Thymus (tissue), 11 donors: ENCODE measurements around the gene ACVR1B. TPM values are rescaled to one million over a fixed set of nuclear protein-coding genes. Genes with fewer than 3 reads are reported as not detected.

Experiments used
- DNase-seq, 9 donors: peaks; one replicate each; pipeline ENCODE4 v3.0.0-alpha.2; 2013; ENCODE audit warnings: low spot score in 9 of 9, low read depth in 6 of 9, missing footprints in 1 of 9
- H3K27ac ChIP-seq, 2 donors: one replicate each; pipeline ENCODE4 v1.5.1; 2013; ENCODE audit warnings: control low read depth in 1 of 2, low read depth in 1 of 2, low read length in 1 of 2, mild to moderate bottlenecking in 1 of 2, moderate library complexity in 1 of 2
- H3K27me3 ChIP-seq, 2 donors: one replicate each; pipeline ENCODE4 v1.5.1; 2013; ENCODE audit warnings: low read length in 1 of 2; ENCODE audit not compliant: control insufficient read depth in 2 of 2, insufficient read depth in 1 of 2
- H3K36me3 ChIP-seq, 2 donors: one replicate each; pipeline ENCODE4 v1.5.1; 2013; ENCODE audit warnings: low read length in 1 of 2, mild to moderate bottlenecking in 1 of 2, moderate library complexity in 1 of 2; ENCODE audit not compliant: control insufficient read depth in 2 of 2, insufficient read depth in 2 of 2
- H3K4me1 ChIP-seq, 2 donors: one replicate each; pipeline ENCODE4 v1.5.1; 2013; ENCODE audit warnings: low read length in 2 of 2; ENCODE audit not compliant: control insufficient read depth in 2 of 2, insufficient read depth in 2 of 2
- H3K4me3 ChIP-seq, 2 donors: one replicate each; pipeline ENCODE4 v1.5.1; 2013; ENCODE audit warnings: low read length in 2 of 2, control low read depth in 1 of 2, mild to moderate bottlenecking in 1 of 2
- H3K9me3 ChIP-seq, 2 donors: one replicate each; pipeline ENCODE4 v1.5.1; 2013; ENCODE audit warnings: low read length in 1 of 2, mild to moderate bottlenecking in 1 of 2; ENCODE audit not compliant: control insufficient read depth in 2 of 2, insufficient read depth in 1 of 2
- WGBS: extraction: QIAGEN DNeasy Blood & Tissue Kit; methylation state at CpG from one replicate; pipeline ENCODE4 v1.1.7; 2013; 5-methylcytosine and 5-hydroxymethylcytosine counted together
- polyA plus RNA-seq: library from polyadenylated mRNA; stranded (reverse); fragments of 200-250 nt; gene quantifications from one replicate; pipeline ENCODE4 v1.2.3, GENCODE V29; 2013
- total RNA-seq: library from RNA; stranded (reverse); fragments of 120-200 nt; gene quantifications from one replicate; pipeline ENCODE4 v1.2.4, GENCODE V29; 2013
- donor health status: healthy.

Gene ACVR1B
- total and polyA plus RNA-seq, 2 donors: 7.2 to 9.9 TPM

GRCh38 chr12:51915951-51916350 lies 35.5 kb upstream of the ACVR1B start:
- H3K36me3 ChIP-seq: no peaks in the 10 kb centered on the region
- 98% methylated on average over 11 of the region's 11 CpGs for WGBS
- H3K27ac ChIP-seq: no peak overlapping the region
- H3K4me3 ChIP-seq: no peak overlapping the region
- H3K4me1 ChIP-seq: no peaks in the 10 kb centered on the region
- peaks cover 0 to 3% of the 10 kb centered on the region in 2 donors for H3K27me3 ChIP-seq
- DNase-seq: no peak
- no peaks in the 10 kb centered on the region for H3K9me3 ChIP-seq

- Histone ChIP-seq H3K4me3 (no peak overlapping the region), H3K4me1 (no peaks in the 10 kb centered on the region), H3K9me3 (no peaks in the 10 kb centered on the region), H3K36me3 (no peaks in the 10 kb centered on the region), H3K27ac (no peak overlapping the region), H3K27me3 (no peaks in the 10 kb centered on the region)
- DNase-seq: no peak
- 97% methylated on average over 10 of the region's 10 CpGs for WGBS
Measured at GRCh38 chr12:51917041-51917590, 34.4 kb upstream of the ACVR1B start.

GRCh38 chr12:51917746-51918453 lies 33.6 kb upstream of the ACVR1B start:
- Histone ChIP-seq H3K4me1 (peaks cover 0 to 6% of the 10 kb centered on the region in 2 donors), H3K27me3 (no peaks in the 10 kb centered on the region), H3K27ac (no peak overlapping the region), H3K9me3 (no peaks in the 10 kb centered on the region), H3K36me3 (no peaks in the 10 kb centered on the region), H3K4me3 (no peak overlapping the region)
- DNase-seq: no peak
- 94% methylated on average over 16 of the region's 16 CpGs for WGBS

GRCh38 chr12:51920046-51920445 lies 31.5 kb upstream of the ACVR1B start:
- DNase-seq: no peak
- Histone ChIP-seq H3K27ac (no peak overlapping the region), H3K4me1 (peaks cover 0 to 18% of the 10 kb centered on the region in 2 donors), H3K4me3 (no peak overlapping the region), H3K36me3 (no peaks in the 10 kb centered on the region), H3K9me3 (no peaks in the 10 kb centered on the region), H3K27me3 (no peaks in the 10 kb centered on the region)
- 93% methylated on average over 2 of the region's 2 CpGs for WGBS

GRCh38 chr12:51921017-51921725 lies 30.3 kb upstream of the ACVR1B start:
- no peak for DNase-seq
- 91% methylated on average over 7 of the region's 7 CpGs for WGBS
- Histone ChIP-seq H3K9me3 (no peaks in the 10 kb centered on the region), H3K4me3 (no peak overlapping the region), H3K27me3 (no peaks in the 10 kb centered on the region), H3K36me3 (no peaks in the 10 kb centered on the region), H3K4me1 (peaks cover 0 to 25% of the 10 kb centered on the region in 2 donors), H3K27ac (no peak overlapping the region)

- 96% methylated on average over 2 of the region's 2 CpGs for WGBS
- H3K27ac ChIP-seq: peak overlapping the region in 1 of 2 donors; percentile 75
- H3K9me3 ChIP-seq: no peaks in the 10 kb centered on the region
- H3K4me1 ChIP-seq: peaks cover 0 to 27% of the 10 kb centered on the region in 2 donors
- DNase-seq: no peak
- no peaks in the 10 kb centered on the region for H3K36me3 ChIP-seq
- H3K4me3 ChIP-seq: no peak overlapping the region
- H3K27me3 ChIP-seq: no peaks in the 10 kb centered on the region
Measured at GRCh38 chr12:51922146-51922545, 29.4 kb upstream of the ACVR1B start.

GRCh38 chr12:51922762-51923505 lies 28.6 kb upstream of the ACVR1B start:
- no peaks in the 10 kb centered on the region for H3K27me3 ChIP-seq
- H3K4me1 ChIP-seq: peaks cover 0 to 27% of the 10 kb centered on the region in 2 donors
- no peak overlapping the region for H3K4me3 ChIP-seq
- peak overlapping the region; percentile 8 to 75 for H3K27ac ChIP-seq
- no peaks in the 10 kb centered on the region for H3K36me3 ChIP-seq
- 71% methylated on average over 16 of the region's 16 CpGs for WGBS
- H3K9me3 ChIP-seq: no peaks in the 10 kb centered on the region
- peak in 1 of 9 donors; percentile 33 for DNase-seq

- Histone ChIP-seq H3K4me1 (peaks cover 0 to 27% of the 10 kb centered on the region in 2 donors), H3K27ac (peak overlapping the region in 1 of 2 donors; percentile 75), H3K9me3 (no peaks in the 10 kb centered on the region), H3K4me3 (no peak overlapping the region), H3K36me3 (no peaks in the 10 kb centered on the region), H3K27me3 (no peaks in the 10 kb centered on the region)
- peak in 4 of 9 donors; percentile 21 to 50 (median 36) for DNase-seq
- 34% methylated on average over 31 of the region's 31 CpGs for WGBS
Measured at GRCh38 chr12:51923506-51924365, 27.8 kb upstream of the ACVR1B start.
